Cardiac septum (tissue), 1 donor: Measurements from ENCODE around the gene IRS1. TPM values are rescaled to one million over a fixed set of nuclear protein-coding genes. Genes with fewer than 3 reads are reported as not detected.

Source experiments
- DNase-seq: peaks from one replicate; pipeline ENCODE4 v3.0.0-alpha.2; 2020; ENCODE audit warnings: low spot score
- intact Hi-C: fragments of 100-400 bp; cut with DNase I; formaldehyde crosslinking; loops from one replicate; pipeline ENCODE4 v1.14.0; 2022
- total RNA-seq: library from RNA; stranded (reverse); fragmentation: NEBNext Ultra II Directional; extraction: Animal tissue kit (Norgen Biotek cat#: 25700); gene quantifications from one replicate; pipeline ENCODE4 v1.2.1, GENCODE V29; 2021
- donor health status: DM: no; HTN: no; CAD: no.

Gene IRS1
- total RNA-seq, 1 donor from 2014 or later = 14.0 TPM

DNA sequence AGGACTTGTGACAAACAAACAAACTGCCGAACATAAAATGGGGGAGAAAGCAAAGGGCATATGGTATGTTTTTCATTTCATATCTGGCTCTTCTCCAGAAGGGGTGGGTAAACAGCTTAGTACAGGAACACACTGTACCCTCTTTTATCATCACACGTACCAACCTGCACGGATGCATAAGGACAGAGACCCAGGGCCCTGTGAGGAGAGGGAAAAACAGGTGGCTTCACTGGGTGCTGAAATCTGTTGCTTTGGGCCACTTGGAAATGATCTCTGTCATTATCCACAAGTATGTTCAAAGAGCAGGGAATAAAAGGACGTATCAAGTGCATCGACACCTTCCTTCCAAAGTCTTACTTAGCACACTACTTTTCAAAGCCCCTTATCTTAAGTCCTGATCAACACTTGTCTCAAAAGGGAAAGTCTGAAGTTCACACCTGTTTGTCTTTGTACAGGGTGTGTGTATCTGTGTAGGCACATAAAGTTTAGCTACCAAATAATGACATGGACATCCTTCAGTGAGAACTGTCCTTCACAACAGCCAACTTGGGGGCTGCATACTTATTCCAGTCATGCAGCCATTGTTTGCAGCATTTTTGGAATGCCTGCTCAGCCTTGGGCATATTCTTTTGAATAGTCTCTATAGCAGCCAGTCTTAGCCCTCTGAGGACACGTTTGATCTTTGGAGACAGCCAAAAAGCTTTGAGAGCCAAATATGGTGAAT, 60.6 kb downstream of the IRS1 start:
- DNase-seq = no peak
- intact Hi-C loops = no loop called here

- intact Hi-C loops = no loop called here
- DNase-seq = no peak
These were observed 61.3 kb downstream of the IRS1 start for GRCh38 chr2:226738191-226738820.

GRCh38 chr2:226736382-226736781, 63.2 kb downstream of the IRS1 start:
- intact Hi-C loops = no loop called here
- DNase-seq = no peak

DNA sequence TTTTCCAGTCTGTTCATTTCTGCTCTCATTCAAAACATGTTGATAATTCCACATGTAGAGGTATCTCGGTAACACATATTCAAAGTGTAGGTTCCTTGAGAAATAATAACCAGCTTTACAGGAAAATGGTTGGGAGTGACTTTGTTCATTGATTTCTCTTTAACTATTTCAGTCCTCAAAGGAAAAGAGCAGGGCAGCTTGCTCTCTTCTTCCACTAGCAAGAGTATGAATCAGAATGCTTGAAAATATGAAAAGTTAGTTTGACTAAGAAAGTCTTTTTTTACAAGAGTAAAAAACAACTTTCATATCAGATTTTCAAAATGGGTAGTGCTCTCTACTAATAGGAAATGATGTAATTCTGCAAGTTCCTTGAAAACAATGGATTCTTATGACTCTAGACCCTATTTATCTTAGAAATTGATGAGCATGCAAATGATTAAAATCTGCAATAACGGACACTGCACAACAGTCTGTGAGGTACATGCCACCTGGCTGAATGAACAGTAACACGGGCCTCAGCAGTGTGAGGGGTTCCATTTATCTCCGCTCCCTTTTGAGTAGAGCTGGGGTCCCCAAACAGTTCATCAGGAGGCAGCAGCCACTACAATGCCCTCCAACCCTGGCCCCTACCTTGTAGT, 65.6 kb downstream of the IRS1 start:
- no peak for DNase-seq
- intact Hi-C loops = loop anchor here (5.0 kb wide), 1 partner anchor 517 kb away; no protein-coding TSS in a partner anchor

GRCh38 chr2:226733189-226733858, 66.3 kb downstream of the IRS1 start:
- intact Hi-C loops = loop anchor here (5.0 kb wide), 1 partner anchor 516 kb away; no protein-coding TSS in a partner anchor
- DNase-seq = no peak

- no peak for DNase-seq
- intact Hi-C loops = loop anchor here (5.0 kb wide), 1 partner anchor 515 kb away; no protein-coding TSS in a partner anchor
These were observed 67.0 kb downstream of the IRS1 start for GRCh38 chr2:226732478-226733188.

- intact Hi-C loops = loop anchor here (5.0 kb wide), 1 partner anchor 513 kb away; no protein-coding TSS in a partner anchor
These were observed 69.1 kb downstream of the IRS1 start for GRCh38 chr2:226730481-226730880.

GRCh38 chr2:226728996-226729395, 70.6 kb downstream of the IRS1 start:
- intact Hi-C loops = loop anchor here (5.0 kb wide), 1 partner anchor 37 kb away; no protein-coding TSS in a partner anchor
- DNase-seq = no peak

More at GRCh38 chr2:226730481-226730880, 69.1 kb downstream of the IRS1 start:
- no peak for DNase-seq

DNA sequence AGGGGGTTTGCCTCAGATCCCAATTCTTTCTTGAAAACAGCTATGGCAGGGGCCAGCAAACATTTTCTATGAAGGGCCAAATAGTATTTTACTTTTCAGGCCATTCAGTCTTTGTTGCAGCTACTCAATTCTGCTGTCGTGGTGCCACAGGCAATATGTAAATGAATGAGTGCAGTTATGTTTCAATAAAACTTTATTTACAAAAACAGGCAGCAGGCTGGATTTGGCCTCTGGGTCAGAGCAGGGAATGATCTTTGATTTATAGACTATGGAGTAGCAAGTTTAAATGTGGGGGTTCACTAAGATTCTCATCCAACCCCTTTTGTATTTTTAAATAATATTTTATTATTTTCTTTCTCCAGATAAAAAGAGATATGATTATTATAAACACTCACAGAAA, 72.4 kb downstream of the IRS1 start:
- intact Hi-C loops = loop anchor here (5.0 kb wide), 1 partner anchor 35 kb away; no protein-coding TSS in a partner anchor

GRCh38 chr2:226726546-226726945, 73.1 kb downstream of the IRS1 start:
- intact Hi-C loops = loop anchor here (5.0 kb wide), 1 partner anchor 34 kb away; no protein-coding TSS in a partner anchor

More for the DNA sequence above, 72.4 kb downstream of the IRS1 start:
- DNase-seq = no peak

DNA sequence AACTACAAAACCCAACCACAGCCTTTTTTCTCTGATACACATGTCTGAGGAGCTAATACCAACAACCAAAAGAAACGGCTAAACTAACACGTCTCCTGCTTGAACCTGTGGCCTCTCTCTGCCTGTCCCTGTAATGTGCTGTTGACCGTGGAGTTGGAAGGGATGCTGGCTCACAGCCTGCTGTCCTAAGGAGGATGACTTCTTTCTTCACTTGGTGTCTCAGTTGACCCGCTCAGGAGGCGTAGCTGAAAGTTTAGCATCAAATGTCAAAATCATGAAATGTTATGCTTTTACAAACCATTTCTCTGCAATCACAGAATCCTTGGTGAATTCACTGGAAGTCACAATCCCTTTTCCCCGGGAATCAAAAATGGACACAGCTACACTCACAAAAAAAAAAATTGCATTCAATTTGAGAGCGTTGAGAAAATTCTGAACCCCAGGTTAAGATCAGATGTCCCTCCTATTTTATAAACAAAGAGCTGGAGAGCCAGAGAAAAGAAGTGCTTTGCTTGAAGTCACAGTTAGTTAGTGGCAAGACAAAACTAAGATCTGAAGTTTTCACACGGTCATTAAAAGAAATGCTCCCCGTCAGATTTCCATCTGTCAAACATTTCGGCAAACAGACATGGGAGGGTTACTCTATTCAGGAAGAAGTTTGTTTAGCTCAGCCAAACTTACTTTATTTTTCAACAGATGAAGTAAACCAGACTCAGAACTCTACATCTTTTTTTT, 74.3 kb downstream of the IRS1 start:
- intact Hi-C loops = loop anchor here (5.0 kb wide), 1 partner anchor 33 kb away; no protein-coding TSS in a partner anchor
- no peak for DNase-seq

More at GRCh38 chr2:226726546-226726945, 73.1 kb downstream of the IRS1 start:
- DNase-seq = no peak

DNA sequence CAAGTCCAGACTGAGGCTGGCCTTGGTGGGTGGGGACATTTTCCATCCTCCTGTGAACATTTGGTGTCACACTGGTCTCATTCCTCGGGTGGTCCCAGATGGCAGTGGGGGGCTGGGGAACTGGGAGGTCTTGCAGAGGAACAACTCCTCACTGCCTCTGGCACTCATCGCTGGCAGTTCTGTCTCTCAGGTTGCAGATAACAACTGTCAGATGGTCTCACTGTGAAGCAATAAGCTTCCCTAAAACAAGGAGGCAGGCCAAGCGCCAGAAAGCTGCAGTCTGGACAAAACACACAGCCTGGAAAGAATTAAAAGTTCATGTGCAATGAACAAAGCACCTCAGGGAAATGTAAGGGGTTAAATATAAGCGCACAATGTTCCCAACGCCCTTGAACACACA, 78.1 kb downstream of the IRS1 start:
- intact Hi-C loops = loop anchor here (5.0 kb wide), 2 partner anchors 69 to 76 kb away; partner anchors contain the start of gene IRS1
- DNase-seq = no peak

GRCh38 chr2:226720948-226721347, 78.7 kb downstream of the IRS1 start:
- intact Hi-C loops = loop anchor here (5.0 kb wide), 2 partner anchors 69 to 76 kb away; partner anchors contain the start of gene IRS1
- no peak for DNase-seq

- no peak for DNase-seq
- intact Hi-C loops = no loop called here
These were observed 81.9 kb downstream of the IRS1 start for GRCh38 chr2:226717719-226718118.

DNA sequence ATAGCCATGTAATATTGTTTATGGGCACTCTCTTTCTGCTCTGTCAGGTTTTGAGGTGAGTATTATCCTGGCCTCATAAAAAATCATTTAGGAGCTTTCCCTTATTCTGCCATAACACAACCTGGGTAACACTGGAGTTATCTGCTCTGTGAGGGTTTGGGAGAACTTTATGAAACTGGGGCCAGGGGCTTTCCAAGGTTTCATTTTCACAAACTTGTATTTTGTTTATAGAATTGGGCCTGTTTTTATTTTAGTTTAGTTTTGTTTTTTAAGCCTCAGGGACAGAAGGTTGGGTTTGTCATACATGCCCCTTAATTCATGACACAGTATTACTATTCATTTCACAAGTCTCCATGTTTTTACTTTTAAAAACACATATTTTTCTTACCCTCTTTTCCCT, 83.5 kb downstream of the IRS1 start:
- intact Hi-C loops = no loop called here
- no peak for DNase-seq

DNA sequence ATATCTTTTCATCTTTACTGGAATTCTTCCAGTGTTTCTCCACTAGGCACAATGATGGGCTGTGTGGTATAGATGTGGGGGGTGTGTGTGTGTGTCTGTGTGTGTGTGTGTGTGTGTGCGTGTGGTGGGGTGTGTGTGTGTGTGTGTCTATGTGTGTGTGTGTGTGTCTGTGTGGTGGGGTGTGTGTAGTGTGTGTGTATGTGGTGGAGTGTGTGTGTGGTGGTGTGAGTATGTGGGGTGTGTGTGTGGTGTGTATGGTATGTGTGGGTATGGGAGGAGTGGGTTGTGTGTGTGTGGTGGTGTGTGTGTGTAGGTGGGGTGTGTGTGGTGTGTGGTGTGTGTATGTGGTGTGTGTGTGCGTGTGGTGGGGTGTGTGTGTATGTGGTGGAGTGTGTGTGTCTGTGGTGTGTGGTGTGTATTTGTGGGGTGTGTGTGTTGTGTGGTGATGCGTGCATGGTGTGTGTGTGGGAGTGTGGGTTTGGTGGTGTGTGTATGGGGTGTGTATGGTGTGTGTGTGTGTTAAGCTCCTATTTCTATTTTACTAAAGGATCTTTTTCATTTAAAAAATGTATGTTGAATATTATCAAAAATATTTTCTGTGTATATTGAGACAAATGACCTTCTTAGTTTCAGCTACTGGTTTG, 84.2 kb downstream of the IRS1 start:
- DNase-seq = no peak
- intact Hi-C loops = no loop called here

DNA sequence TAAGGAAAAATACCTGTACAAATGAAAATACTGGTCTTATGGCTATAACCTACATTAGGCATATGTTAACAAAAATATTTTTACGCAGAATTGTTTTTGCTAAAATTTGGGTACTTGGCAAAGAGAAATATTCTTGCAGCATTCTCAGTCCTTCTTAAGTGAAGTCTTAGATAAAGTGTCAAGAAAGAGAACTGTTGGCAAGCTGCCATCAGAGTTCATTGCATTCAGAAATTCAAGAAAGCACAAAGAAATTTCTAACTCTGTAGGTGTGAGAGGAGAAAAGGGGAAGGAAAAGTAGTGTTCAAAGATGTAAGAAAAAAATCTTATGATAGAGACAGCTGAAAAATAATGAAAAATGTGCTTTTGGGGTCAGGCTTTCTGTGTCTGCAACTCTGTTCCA, 86.7 kb downstream of the IRS1 start:
- DNase-seq = no peak

More for the DNA sequence above, 86.7 kb downstream of the IRS1 start:
- intact Hi-C loops = no loop called here
